Endothelial cell of umbilical vein (primary cell): Measurements from ENCODE around the gene PACS1. TPM values are rescaled to one million over a fixed set of nuclear protein-coding genes. Genes with fewer than 3 reads are reported as not detected.

Experiments used
- BruUV-seq: library from RNA; stranded (reverse); fragments of 400-500 nt; replicated peaks from 2 replicates; lab custom pipeline; 2021; lab: Mats Ljungman, UMichigan
- CTCF ChIA-PET: fragments of 300-600, 350-600 bp; sonication (Branson Sonifier 250); formaldehyde crosslinking; loops from one replicate; lab custom pipeline; 2021; ENCODE audit warnings: antibody characterized with exemption, inconsistent platforms; lab: Charles Lee
- POLR2A ChIA-PET: fragments of 300-600, 350-600 bp; sonication (Branson Sonifier 250); formaldehyde crosslinking; loops from one replicate; lab custom pipeline; 2021; ENCODE audit warnings: antibody characterized with exemption, inconsistent platforms; lab: Charles Lee
- DNase-seq: peaks from one replicate; pipeline ENCODE4 v3.0.0-alpha.2; 2011; ENCODE audit warnings: low read depth, low spot score
- FAIRE-seq: peaks from 2 replicates; lab custom pipeline; 2011; peaks lifted over from hg19 to GRCh38; lab: Jason Lieb, UNC
- H2AFZ ChIP-seq: 2 replicates; pipeline ENCODE4 v1.6.0; 2012; ENCODE audit warnings: low read depth, low read length, control low read depth, inconsistent platforms
- H3K27ac ChIP-seq: 2 replicates; pipeline ENCODE4 v1.5.1; 2011; ENCODE audit warnings: low read depth, mild to moderate bottlenecking, control low read depth, low read length, moderate library complexity; ENCODE audit not compliant: insufficient read depth
- H3K27me3 ChIP-seq, 2 experiments: 2 replicates each; pipeline versions ENCODE4 v1.6.0 to v1.6.1; 2011; ENCODE audit warnings: low read length in 2 of 2, mixed read lengths in 1 of 2; ENCODE audit not compliant: control insufficient read depth in 2 of 2, insufficient read depth in 2 of 2
- H3K36me3 ChIP-seq, 2 experiments: 2 replicates in 1 of 2; 3 replicates in 1 of 2; pipeline ENCODE4 v1.5.1; 2011; ENCODE audit warnings: low read length in 2 of 2, mild to moderate bottlenecking in 1 of 2, moderate library complexity in 1 of 2; ENCODE audit not compliant: control insufficient read depth in 2 of 2, insufficient read depth in 2 of 2; ENCODE audit errors: extremely low read depth in 1 of 2
- H3K4me1 ChIP-seq: 3 replicates; pipeline ENCODE4 v1.5.1; 2011; ENCODE audit warnings: mild to moderate bottlenecking, low read length; ENCODE audit not compliant: control insufficient read depth, insufficient read depth; ENCODE audit errors: extremely low read depth
- H3K4me2 ChIP-seq: 2 replicates; pipeline ENCODE4 v1.6.1; 2011; ENCODE audit warnings: low read length, control low read depth, mixed read lengths; ENCODE audit not compliant: insufficient read depth
- H3K4me3 ChIP-seq, 3 experiments: fragments of 200-600 bp in 1 of 3; sonication (generic), shearing (Covaris generic) in 1 of 3; replicated peaks in 1 of 3; 2 replicates each; pipeline ENCODE4 v1.5.1; 2011 to 2016; ENCODE audit warnings: control low read depth in 3 of 3, low read length in 3 of 3, mild to moderate bottlenecking in 2 of 3, inconsistent platforms in 1 of 3, low read depth in 1 of 3, moderate library complexity in 1 of 3; ENCODE audit not compliant: insufficient read depth in 1 of 3
- H3K79me2 ChIP-seq: 2 replicates; pipeline ENCODE4 v1.6.0; 2012; ENCODE audit warnings: low read length, inconsistent platforms; ENCODE audit not compliant: control insufficient read depth, insufficient read depth
- H3K9ac ChIP-seq: replicated peaks from 2 replicates; pipeline ENCODE3; 2011; ENCODE audit warnings: low read length, control low read depth; ENCODE audit not compliant: insufficient read depth; ENCODE audit errors: extremely low read depth
- H3K9me1 ChIP-seq: replicated peaks from 3 replicates; pipeline ENCODE4 v1.6.0; 2011; ENCODE audit warnings: mild to moderate bottlenecking, low read length; ENCODE audit not compliant: control insufficient read depth, insufficient read depth; ENCODE audit errors: extremely low read depth
- H3K9me3 ChIP-seq: replicated peaks from 2 replicates; pipeline ENCODE4 v1.5.1; 2012; ENCODE audit warnings: low read length, inconsistent platforms; ENCODE audit not compliant: control insufficient read depth, insufficient read depth
- H4K20me1 ChIP-seq: replicated peaks from 2 replicates; pipeline ENCODE3; 2011; ENCODE audit warnings: mild to moderate bottlenecking, low read length; ENCODE audit not compliant: control insufficient read depth, insufficient read depth; ENCODE audit errors: extremely low read depth
- EZH2 ChIP-seq: IDR thresholded peaks from 2 replicates; pipeline ENCODE4 v1.6.1; 2012; ENCODE audit warnings: borderline replicate concordance, low read depth, mild to moderate bottlenecking, moderate library complexity, low read length, inconsistent platforms; ENCODE audit not compliant: severe bottlenecking
- FOS ChIP-seq: IDR thresholded peaks from 2 replicates; pipeline ENCODE4 v1.6.1; 2011; ENCODE audit warnings: mild to moderate bottlenecking, low read length, moderate library complexity, borderline replicate concordance; ENCODE audit not compliant: insufficient read depth
- GATA2 ChIP-seq: IDR thresholded peaks from 2 replicates; pipeline ENCODE4 v1.7.0; 2011; ENCODE audit warnings: low read depth, mild to moderate bottlenecking, moderate library complexity, mixed read lengths, low read length; ENCODE audit not compliant: insufficient read length, insufficient read depth
- JUN ChIP-seq: IDR thresholded peaks from 2 replicates; pipeline ENCODE4 v1.6.1; 2011; ENCODE audit warnings: borderline replicate concordance, low read depth; ENCODE audit not compliant: insufficient read length, insufficient read depth
- MYC ChIP-seq: IDR thresholded peaks from one replicate; pipeline ENCODE4 v1.6.1; 2011; ENCODE audit warnings: mild to moderate bottlenecking, low read depth, low read length
- POLR2A ChIP-seq: IDR thresholded peaks from 2 replicates; pipeline ENCODE4 v1.6.1; 2012; ENCODE audit warnings: low read depth, mild to moderate bottlenecking, control low read depth, low read length
- POLR2AphosphoS5 ChIP-seq: IDR thresholded peaks from 2 replicates; pipeline ENCODE4 v1.6.1; 2012; ENCODE audit warnings: low read depth, mild to moderate bottlenecking, control low read depth, low read length, moderate library complexity; ENCODE audit not compliant: insufficient read depth
- dilution Hi-C: fragments of 300-500 bp; cut with MboI; formaldehyde crosslinking; loops from one replicate; pipeline ENCODE4 v1.15.0; 2019; ENCODE audit warnings: low sequenced_read_pairs; ENCODE audit not compliant: extremely low pct_ligation_motif_present
- intact Hi-C: fragments of 100-400 bp; cut with micrococcal nuclease; formaldehyde crosslinking; loops from one replicate; pipeline ENCODE4 v1.10.0; 2022
- polyA plus RNA-seq, 4 experiments: library from polyadenylated mRNA; depleted of rRNA in 3 of 4; stranded (reverse) in 3 of 4; unstranded in 1 of 4; fragments of >200 nt; gene quantifications; 2 replicates each; pipeline versions ENCODE4 v1.2.1 to v1.2.3, GENCODE V29; 2011 to 2012; ENCODE audit warnings: missing spikeins in 1 of 4
- total RNA-seq: library from RNA; stranded (reverse); gene quantifications from 2 replicates; pipeline ENCODE4 v1.2.3, GENCODE V29; 2021
- TF ChIP-seq, protein P1 (sequence below): IDR thresholded peaks from 2 replicates; pipeline ENCODE4 v1.6.1; 2011; ENCODE audit not compliant: insufficient read depth, insufficient read length
- TF ChIP-seq, protein P2 (sequence below), 2 donors: IDR thresholded peaks; 1 replicate in 1 of 2; 2 replicates in 1 of 2; pipeline ENCODE4 v1.5.1; 2011; ENCODE audit warnings: low read length in 2 of 2, mild to moderate bottlenecking in 2 of 2, moderate library complexity in 2 of 2, control low read depth in 1 of 2, inconsistent platforms in 1 of 2, low read depth in 1 of 2; ENCODE audit not compliant: insufficient read depth in 1 of 2; ENCODE audit errors: extremely low read depth in 1 of 2

Gene PACS1
- total and polyA plus RNA-seq, 2 donors (not counting 3 experiments of a cell fraction or from before 2014, with no cell fraction given), result 26.4 to 64.4 TPM

GRCh38 chr11:66292543-66293332 is 222.7 kb downstream of the PACS1 start:
- H3K4me3 ChIP-seq, result no peak overlapping the region
- FAIRE-seq, result no peak
- no TSS peak for BruUV-seq

GRCh38 chr11:66293352-66293751 is 223.3 kb downstream of the PACS1 start:
- ChIA-PET CTCF (no interaction called here), POLR2A (no interaction called here)
- Histone ChIP-seq H2AFZ (no peak overlapping the region), H3K27ac (no peak overlapping the region), H3K9ac (no peak overlapping the region), H4K20me1 (no peaks in the 10 kb centered on the region), H3K9me1 (no peaks in the 10 kb centered on the region), H3K9me3 (no peaks in the 10 kb centered on the region), H3K4me1 (peaks cover 6% of the 10 kb centered on the region), H3K4me3 (no peak overlapping the region), H3K27me3 (peaks cover 20 to 22% of the 10 kb centered on the region in 2 experiments), H3K36me3 (no peaks in the 10 kb centered on the region), H3K4me2 (no peak overlapping the region), H3K79me2 (peaks cover 3% of the 10 kb centered on the region)
- no TSS peak for BruUV-seq
- TF ChIP-seq POLR2AphosphoS5, result no peak
- no peak for TF ChIP-seq EZH2
- no peak for TF ChIP-seq JUN
- TF ChIP-seq, protein P1, sequence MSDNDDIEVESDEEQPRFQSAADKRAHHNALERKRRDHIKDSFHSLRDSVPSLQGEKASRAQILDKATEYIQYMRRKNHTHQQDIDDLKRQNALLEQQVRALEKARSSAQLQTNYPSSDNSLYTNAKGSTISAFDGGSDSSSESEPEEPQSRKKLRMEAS, result no peak
- TF ChIP-seq POLR2A, result no peak
- no peak for TF ChIP-seq GATA2
- no peak for TF ChIP-seq MYC
- TF ChIP-seq, protein P2, sequence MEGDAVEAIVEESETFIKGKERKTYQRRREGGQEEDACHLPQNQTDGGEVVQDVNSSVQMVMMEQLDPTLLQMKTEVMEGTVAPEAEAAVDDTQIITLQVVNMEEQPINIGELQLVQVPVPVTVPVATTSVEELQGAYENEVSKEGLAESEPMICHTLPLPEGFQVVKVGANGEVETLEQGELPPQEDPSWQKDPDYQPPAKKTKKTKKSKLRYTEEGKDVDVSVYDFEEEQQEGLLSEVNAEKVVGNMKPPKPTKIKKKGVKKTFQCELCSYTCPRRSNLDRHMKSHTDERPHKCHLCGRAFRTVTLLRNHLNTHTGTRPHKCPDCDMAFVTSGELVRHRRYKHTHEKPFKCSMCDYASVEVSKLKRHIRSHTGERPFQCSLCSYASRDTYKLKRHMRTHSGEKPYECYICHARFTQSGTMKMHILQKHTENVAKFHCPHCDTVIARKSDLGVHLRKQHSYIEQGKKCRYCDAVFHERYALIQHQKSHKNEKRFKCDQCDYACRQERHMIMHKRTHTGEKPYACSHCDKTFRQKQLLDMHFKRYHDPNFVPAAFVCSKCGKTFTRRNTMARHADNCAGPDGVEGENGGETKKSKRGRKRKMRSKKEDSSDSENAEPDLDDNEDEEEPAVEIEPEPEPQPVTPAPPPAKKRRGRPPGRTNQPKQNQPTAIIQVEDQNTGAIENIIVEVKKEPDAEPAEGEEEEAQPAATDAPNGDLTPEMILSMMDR (IDR thresholded peaks at IDR 0.05; ENCODE audit: extremely low read depth in 1 of 2, insufficient read depth in 1 of 2, low read depth in 1 of 2, low read length in 2 of 2), result no peak
- no peak for TF ChIP-seq FOS
- FAIRE-seq (no peak), DNase-seq (no peak)
- intact Hi-C loops (no loop called here), dilution Hi-C loops (no loop called here)

More at GRCh38 chr11:66292543-66293332, 222.7 kb downstream of the PACS1 start:
- Histone ChIP-seq H3K9me3 (no peaks in the 10 kb centered on the region), H3K27ac (no peak overlapping the region), H3K27me3 (peaks cover 20 to 22% of the 10 kb centered on the region in 2 experiments), H3K4me1 (peaks cover 13% of the 10 kb centered on the region), H3K79me2 (peaks cover 9% of the 10 kb centered on the region), H3K36me3 (no peaks in the 10 kb centered on the region), H3K4me2 (no peak overlapping the region), H4K20me1 (no peaks in the 10 kb centered on the region), H3K9me1 (no peaks in the 10 kb centered on the region), H3K9ac (no peak overlapping the region), H2AFZ (no peak overlapping the region)
- ChIA-PET CTCF (no interaction called here), POLR2A (no interaction called here)
- no peak for DNase-seq
- intact Hi-C loops (no loop called here), dilution Hi-C loops (no loop called here)
- no peak for TF ChIP-seq MYC
- no peak for TF ChIP-seq POLR2AphosphoS5
- no peak for TF ChIP-seq GATA2
- no peak for TF ChIP-seq FOS
- no peak for TF ChIP-seq EZH2
